H9 (cell line): ENCODE results near the gene PEMT. TPM values are rescaled to one million over a fixed set of nuclear protein-coding genes. Genes with fewer than 3 reads are reported as not detected.

Experiments used
- DNase-seq: peaks from one replicate; pipeline ENCODE4 v3.0.0-alpha.2; 2017
- H2AFZ ChIP-seq: one replicate; pipeline ENCODE4 v1.6.1; 2013; ENCODE audit warnings: mild to moderate bottlenecking, low read length, control low read depth, moderate library complexity
- H2AK5ac ChIP-seq: 2 replicates; pipeline ENCODE4 v1.6.1; 2013; ENCODE audit warnings: low read length, control low read depth, mixed read lengths; ENCODE audit not compliant: insufficient read length
- H2BK120ac ChIP-seq: one replicate; pipeline ENCODE4 v1.6.1; 2013; ENCODE audit warnings: low read depth, mild to moderate bottlenecking, low read length, control low read depth, inconsistent platforms; ENCODE audit not compliant: poor library complexity, severe bottlenecking
- H2BK12ac ChIP-seq: 2 replicates; pipeline ENCODE4 v1.6.1; 2013; ENCODE audit warnings: low read length, control low read depth, mixed read lengths, low read depth; ENCODE audit not compliant: insufficient read length
- H2BK15ac ChIP-seq: 2 replicates; pipeline ENCODE4 v1.6.1; 2013; ENCODE audit warnings: low read depth, low read length, control low read depth
- H2BK20ac ChIP-seq: one replicate; pipeline ENCODE4 v1.6.1; 2013; ENCODE audit warnings: low read depth, mild to moderate bottlenecking, low read length, control low read depth, inconsistent platforms; ENCODE audit not compliant: poor library complexity, severe bottlenecking
- H2BK5ac ChIP-seq: 2 replicates; pipeline ENCODE4 v1.6.1; 2013; ENCODE audit warnings: low read length, control low read depth, mixed read lengths; ENCODE audit not compliant: insufficient read length
- H3K14ac ChIP-seq: 2 replicates; pipeline ENCODE4 v1.6.1; 2013; ENCODE audit warnings: low read length, control low read depth; ENCODE audit not compliant: insufficient read depth
- H3K18ac ChIP-seq: 2 replicates; pipeline ENCODE4 v1.6.1; 2013; ENCODE audit warnings: low read depth, mild to moderate bottlenecking, mixed read lengths, low read length, control low read depth; ENCODE audit not compliant: insufficient read length
- H3K23ac ChIP-seq: 2 replicates; pipeline ENCODE4 v1.6.1; 2013; ENCODE audit warnings: low read length, control low read depth, mixed read lengths, low read depth; ENCODE audit not compliant: insufficient read length
- H3K23me2 ChIP-seq: 2 replicates; pipeline ENCODE4 v1.6.1; 2013; ENCODE audit warnings: low read depth, mild to moderate bottlenecking, mixed read lengths, low read length, control low read depth; ENCODE audit not compliant: insufficient read length, poor library complexity, severe bottlenecking
- H3K27ac ChIP-seq: 2 replicates; pipeline ENCODE4 v1.5.1; 2013; ENCODE audit warnings: low read length, control low read depth, mixed read lengths, low read depth; ENCODE audit not compliant: insufficient read length
- H3K27me3 ChIP-seq: 2 replicates; pipeline ENCODE4 v1.6.1; 2013; ENCODE audit warnings: low read length, control low read depth, inconsistent platforms; ENCODE audit not compliant: insufficient read depth
- H3K4ac ChIP-seq: 2 replicates; pipeline ENCODE4 v1.6.1; 2013; ENCODE audit warnings: low read depth, mild to moderate bottlenecking, control low read depth, inconsistent platforms, low read length, moderate library complexity
- H3K4me1 ChIP-seq: 2 replicates; pipeline ENCODE4 v1.6.1; 2013; ENCODE audit warnings: low read length, control low read depth, inconsistent platforms; ENCODE audit not compliant: insufficient read depth
- H3K4me2 ChIP-seq: 2 replicates; pipeline ENCODE4 v1.6.1; 2013; ENCODE audit warnings: low read length, control low read depth, mixed read lengths; ENCODE audit not compliant: insufficient read length, insufficient read depth
- H3K56ac ChIP-seq: 2 replicates; pipeline ENCODE4 v1.6.1; 2013; ENCODE audit warnings: low read depth, mild to moderate bottlenecking, mixed read lengths, low read length, control low read depth; ENCODE audit not compliant: insufficient read length
- H3K79me1 ChIP-seq: 2 replicates; pipeline ENCODE4 v1.6.1; 2013; ENCODE audit warnings: low read depth, mild to moderate bottlenecking, moderate library complexity, low read length, control low read depth, inconsistent platforms; ENCODE audit not compliant: insufficient read depth, poor library complexity, severe bottlenecking
- H3K79me2 ChIP-seq: 2 replicates; pipeline ENCODE4 v1.6.1; 2013; ENCODE audit warnings: low read length, control low read depth, inconsistent platforms; ENCODE audit not compliant: insufficient read depth
- H3K9ac ChIP-seq: 2 replicates; pipeline ENCODE4 v1.6.1; 2013; ENCODE audit warnings: low read length, control low read depth, mixed read lengths; ENCODE audit not compliant: insufficient read length; ENCODE audit errors: extremely low read depth
- H3K9me3 ChIP-seq: one replicate; pipeline ENCODE4 v1.6.1; 2013; ENCODE audit warnings: low read depth, low read length, inconsistent platforms; ENCODE audit not compliant: control insufficient read depth
- H3T11ph ChIP-seq: one replicate; pipeline ENCODE4 v1.6.1; 2013; ENCODE audit warnings: mild to moderate bottlenecking, low read length, control low read depth, inconsistent platforms
- H4K20me1 ChIP-seq: one replicate; pipeline ENCODE4 v1.6.1; 2013; ENCODE audit not compliant: control insufficient read depth, insufficient read length, insufficient read depth
- H4K5ac ChIP-seq: 2 replicates; pipeline ENCODE4 v1.6.1; 2013; ENCODE audit warnings: low read depth, mild to moderate bottlenecking, mixed read lengths, low read length, control low read depth; ENCODE audit not compliant: insufficient read length
- H4K8ac ChIP-seq: replicated peaks from 2 replicates; pipeline ENCODE4 v1.6.1; 2013; ENCODE audit warnings: low read length, control low read depth, mixed read lengths, low read depth; ENCODE audit not compliant: insufficient read length
- H4K91ac ChIP-seq: 2 replicates; pipeline ENCODE4 v1.6.1; 2013; ENCODE audit warnings: low read depth, mild to moderate bottlenecking, moderate library complexity, mixed read lengths, low read length, control low read depth; ENCODE audit not compliant: insufficient read length
- H3K27ac Mint-ChIP-seq, 3 experiments: 2 replicates in 2 of 3; 3 replicates in 1 of 3; pipeline ENCODE4 v1.8.0; 2020 to 2021; ENCODE audit warnings: mixed read lengths in 3 of 3, mild to moderate bottlenecking in 1 of 3, moderate library complexity in 1 of 3
- H3K27me3 Mint-ChIP-seq: 2 replicates; pipeline ENCODE4 v1.8.0; 2021; ENCODE audit warnings: low read depth, mild to moderate bottlenecking, moderate library complexity, mixed read lengths
- H3K36me3 Mint-ChIP-seq, 3 experiments: 2 replicates in 2 of 3; 3 replicates in 1 of 3; pipeline ENCODE4 v1.8.0; 2020 to 2021; ENCODE audit warnings: low read depth in 3 of 3, mixed read lengths in 3 of 3; ENCODE audit not compliant: insufficient read depth in 1 of 3
- H3K4me1 Mint-ChIP-seq, 2 experiments: 2 replicates each; pipeline ENCODE4 v1.8.0; 2020; ENCODE audit warnings: mixed read lengths in 2 of 2
- H3K4me3 Mint-ChIP-seq, 2 experiments: 2 replicates in 1 of 2; 3 replicates in 1 of 2; pipeline ENCODE4 v1.8.0; 2020 to 2021; ENCODE audit warnings: mild to moderate bottlenecking in 2 of 2, mixed read lengths in 2 of 2, moderate library complexity in 1 of 2
- H3K9me3 Mint-ChIP-seq, 2 experiments: 2 replicates in 1 of 2; 3 replicates in 1 of 2; pipeline ENCODE4 v1.8.0; 2020; ENCODE audit warnings: mild to moderate bottlenecking in 2 of 2, mixed read lengths in 2 of 2, moderate library complexity in 1 of 2
- WGBS: extraction: QIAGEN DNeasy Blood & Tissue Kit; methylation state at CpG from one replicate; pipeline ENCODE4 v1.1.7; 2013; ENCODE audit warnings: missing lambda C conversion rate, low lambda C conversion rate, mixed read lengths; ENCODE audit not compliant: insufficient read length; ENCODE audit errors: extremely low coverage; 5-methylcytosine and 5-hydroxymethylcytosine counted together
- total RNA-seq: library from RNA; stranded (reverse); gene quantifications from 2 replicates; pipeline ENCODE4 v1.2.1, GENCODE V29; 2021
- TF ChIP-seq, protein P1 (sequence below): fragments of 200-600 bp; sonication (generic); conservative IDR thresholded peaks from 3 replicates; pipeline ENCODE4 v1.8.0; 2021; ENCODE audit warnings: antibody characterized with exemption, mild to moderate bottlenecking

The PEMT gene
- total RNA-seq, 1 experiment from 2014 or later: 63.2 TPM

DNA sequence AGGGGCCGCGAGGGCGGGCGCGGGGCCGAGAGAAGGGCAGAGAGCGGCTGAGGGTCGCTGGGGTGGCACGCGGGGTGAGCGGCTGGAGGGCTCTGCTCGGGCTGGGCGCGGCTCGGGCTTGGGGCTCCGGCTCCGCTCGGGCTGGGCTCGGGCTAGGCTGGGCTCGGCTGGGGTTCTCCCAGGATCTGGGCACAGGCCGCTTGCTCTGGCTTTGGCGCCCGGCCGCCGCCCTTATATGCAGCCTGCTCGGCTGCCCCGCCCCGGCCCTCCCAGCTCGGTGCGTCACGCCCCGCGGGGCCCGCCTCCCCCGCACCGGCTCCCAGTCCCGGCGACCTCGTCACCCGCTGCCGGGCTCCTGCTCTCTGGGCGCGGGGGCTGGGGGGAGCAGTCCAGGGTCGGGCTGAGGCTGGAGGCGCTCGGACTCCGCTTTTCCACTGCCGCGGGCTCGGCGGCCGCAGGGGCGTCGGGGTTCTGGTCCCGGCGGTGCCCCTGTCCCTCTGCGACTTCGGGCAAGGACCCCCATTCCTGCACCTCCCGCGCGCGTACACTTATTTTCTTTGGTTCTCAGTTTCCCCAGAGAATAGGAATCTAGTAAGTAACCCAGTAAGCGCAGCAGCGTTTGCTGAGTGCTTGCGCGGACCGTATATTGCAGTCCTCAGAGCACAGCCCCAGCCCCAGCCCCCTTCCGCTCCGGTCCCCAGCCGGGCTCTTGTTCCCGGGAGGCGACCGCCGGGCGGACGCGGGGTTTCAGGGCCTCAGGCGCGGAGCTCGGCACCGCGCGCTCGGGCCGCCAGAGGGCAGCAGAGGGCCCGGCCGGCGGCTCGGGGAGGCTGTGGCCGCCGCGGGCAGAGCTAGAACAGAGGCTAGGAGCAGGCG is 95.1 kb downstream of the PEMT start, which contains the start of gene RASD1:
RASD1 (minus strand) TSS at position 207 of the 876 bp plus-strand sequence. CDS start 214 bp downstream, outside the sequence.
- no CpG with 5 or more reads among the region's 93 CpGs for WGBS
- Histone ChIP-seq H2BK120ac (no peak within 1 kb of the TSS), H3K23me2 (peaks cover 21% of the 10 kb centered on the region), H2AFZ (no peak within 1 kb of the TSS), H3K79me2 (no peaks in the 10 kb centered on the region), H3K27ac (no peak within 1 kb of the TSS), H2BK12ac (no peak within 1 kb of the TSS), H3K4ac (no peak within 1 kb of the TSS), H2BK20ac (no peak within 1 kb of the TSS), H4K91ac (no peak within 1 kb of the TSS), H3K14ac (peak within 1 kb of the TSS; percentile 77), H3K9ac (peak within 1 kb of the TSS; percentile 9), H3T11ph (no peak within 1 kb of the TSS), H4K8ac (no peak within 1 kb of the TSS), H3K4me2 (peak within 1 kb of the TSS; percentile 67), H3K79me1 (no peaks in the 10 kb centered on the region), H3K18ac (peak within 1 kb of the TSS; percentile 64), H4K5ac (no peak within 1 kb of the TSS), H3K9me3 (no peaks in the 10 kb centered on the region), H3K27me3 (peaks cover 8% of the 10 kb centered on the region; the same call in 1 of the 2 replicates), H3K4me1 (peaks cover 3% of the 10 kb centered on the region; the same call in 1 of the 2 replicates), H4K20me1 (no peaks in the 10 kb centered on the region), H2BK5ac (no peak within 1 kb of the TSS), H2BK15ac (no peak within 1 kb of the TSS), H3K56ac (no peak within 1 kb of the TSS), H2AK5ac (no peak within 1 kb of the TSS), H3K23ac (no peak within 1 kb of the TSS)
- peaks cover 33 to 38% of the 10 kb centered on the region in 2 experiments for H3K4me1 Mint-ChIP-seq
- peaks cover 6 to 15% (median 14%) of the 10 kb centered on the region in 3 experiments for H3K36me3 Mint-ChIP-seq
- peak within 1 kb of the TSS in 1 of 3 experiments; percentile 72; a peak in 2 of 7 replicates for H3K27ac Mint-ChIP-seq
- peak; percentile 93 for DNase-seq
- H3K9me3 Mint-ChIP-seq: no peaks in the 10 kb centered on the region; a peak in 1 of 5 replicates
- H3K4me3 Mint-ChIP-seq: peak within 1 kb of the TSS; percentile 63 to 86
- peaks cover 46% of the 10 kb centered on the region for H3K27me3 Mint-ChIP-seq
- TF ChIP-seq, protein P1, sequence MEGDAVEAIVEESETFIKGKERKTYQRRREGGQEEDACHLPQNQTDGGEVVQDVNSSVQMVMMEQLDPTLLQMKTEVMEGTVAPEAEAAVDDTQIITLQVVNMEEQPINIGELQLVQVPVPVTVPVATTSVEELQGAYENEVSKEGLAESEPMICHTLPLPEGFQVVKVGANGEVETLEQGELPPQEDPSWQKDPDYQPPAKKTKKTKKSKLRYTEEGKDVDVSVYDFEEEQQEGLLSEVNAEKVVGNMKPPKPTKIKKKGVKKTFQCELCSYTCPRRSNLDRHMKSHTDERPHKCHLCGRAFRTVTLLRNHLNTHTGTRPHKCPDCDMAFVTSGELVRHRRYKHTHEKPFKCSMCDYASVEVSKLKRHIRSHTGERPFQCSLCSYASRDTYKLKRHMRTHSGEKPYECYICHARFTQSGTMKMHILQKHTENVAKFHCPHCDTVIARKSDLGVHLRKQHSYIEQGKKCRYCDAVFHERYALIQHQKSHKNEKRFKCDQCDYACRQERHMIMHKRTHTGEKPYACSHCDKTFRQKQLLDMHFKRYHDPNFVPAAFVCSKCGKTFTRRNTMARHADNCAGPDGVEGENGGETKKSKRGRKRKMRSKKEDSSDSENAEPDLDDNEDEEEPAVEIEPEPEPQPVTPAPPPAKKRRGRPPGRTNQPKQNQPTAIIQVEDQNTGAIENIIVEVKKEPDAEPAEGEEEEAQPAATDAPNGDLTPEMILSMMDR: peak; percentile 98
